Measurements from ENCODE around the gene PASK.

Gene PASK

GRCh38 chr2:241133436-241133820 lies 15.8 kb downstream of the PASK start:
- no peaks in the 10 kb centered on the region for H3K9me3 ChIP-seq (ENCODE audit: control insufficient read depth in 1 of 2, low read length in 2 of 2)
- H3K27me3 ChIP-seq (ENCODE audit: low read depth, low read length): no peaks in the 10 kb centered on the region
- H3K36me3 ChIP-seq (ENCODE audit: control insufficient read depth in 1 of 2, insufficient read depth in 2 of 2, low read length in 2 of 2): peaks cover 0 to 9% of the 10 kb centered on the region in 2 donors
- no peak overlapping the region for H3K27ac ChIP-seq (ENCODE audit: low read length)
- no peaks in the 10 kb centered on the region for H3K4me1 ChIP-seq (ENCODE audit: control insufficient read depth in 1 of 2, insufficient read depth in 2 of 2, low read length in 2 of 2)
- no peak overlapping the region for H3K4me3 ChIP-seq (ENCODE audit: low read depth in 1 of 2, low read length in 2 of 2)

GRCh38 chr2:241132538-241133435 lies 16.5 kb downstream of the PASK start:
- Histone ChIP-seq H3K27me3 (ENCODE audit: low read depth, low read length) (no peaks in the 10 kb centered on the region), H3K4me1 (ENCODE audit: control insufficient read depth in 1 of 2, insufficient read depth in 2 of 2, low read length in 2 of 2) (no peaks in the 10 kb centered on the region), H3K36me3 (ENCODE audit: control insufficient read depth in 1 of 2, insufficient read depth in 2 of 2, low read length in 2 of 2) (peaks cover 0 to 2% of the 10 kb centered on the region in 2 donors), H3K4me3 (ENCODE audit: low read depth in 1 of 2, low read length in 2 of 2) (no peak overlapping the region), H3K27ac (ENCODE audit: low read length) (no peak overlapping the region), H3K9me3 (ENCODE audit: control insufficient read depth in 1 of 2, low read length in 2 of 2) (no peaks in the 10 kb centered on the region)

- Histone ChIP-seq H3K4me3 (ENCODE audit: low read depth in 1 of 2, low read length in 2 of 2) (no peak overlapping the region), H3K9me3 (ENCODE audit: control insufficient read depth in 1 of 2, low read length in 2 of 2) (no peaks in the 10 kb centered on the region), H3K4me1 (ENCODE audit: control insufficient read depth in 1 of 2, insufficient read depth in 2 of 2, low read length in 2 of 2) (no peaks in the 10 kb centered on the region), H3K27me3 (ENCODE audit: low read depth, low read length) (no peaks in the 10 kb centered on the region), H3K27ac (ENCODE audit: low read length) (no peak overlapping the region), H3K36me3 (ENCODE audit: control insufficient read depth in 1 of 2, insufficient read depth in 2 of 2, low read length in 2 of 2) (no peaks in the 10 kb centered on the region)
Measured at GRCh38 chr2:241131531-241131930, 17.7 kb downstream of the PASK start.

DNA sequence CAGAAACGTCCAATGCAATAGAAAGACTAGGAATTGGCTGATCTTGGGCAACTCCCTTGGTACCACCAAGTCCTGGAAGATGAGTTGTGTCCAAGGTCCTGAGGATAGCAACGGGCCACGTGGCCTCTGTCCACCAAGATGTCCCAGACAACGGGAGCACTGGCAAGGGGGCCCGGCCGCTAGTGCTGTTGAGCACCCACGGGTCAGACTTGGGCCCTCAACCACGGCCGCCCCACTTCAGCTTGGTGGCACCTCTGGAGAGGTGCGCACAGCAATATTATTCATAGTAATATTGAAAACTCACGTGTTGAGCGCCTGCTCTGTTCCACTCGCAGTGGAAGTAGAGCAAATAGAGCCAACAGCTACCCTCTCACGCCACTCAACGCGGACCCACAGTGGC lies 19.0 kb downstream of the PASK start:
- Histone ChIP-seq H3K27me3 (ENCODE audit: low read depth, low read length) (no peaks in the 10 kb centered on the region), H3K36me3 (ENCODE audit: control insufficient read depth in 1 of 2, insufficient read depth in 2 of 2, low read length in 2 of 2) (no peaks in the 10 kb centered on the region), H3K27ac (ENCODE audit: low read length) (no peak overlapping the region), H3K4me1 (ENCODE audit: control insufficient read depth in 1 of 2, insufficient read depth in 2 of 2, low read length in 2 of 2) (no peaks in the 10 kb centered on the region), H3K9me3 (ENCODE audit: control insufficient read depth in 1 of 2, low read length in 2 of 2) (no peaks in the 10 kb centered on the region), H3K4me3 (ENCODE audit: low read depth in 1 of 2, low read length in 2 of 2) (no peak overlapping the region)

DNA sequence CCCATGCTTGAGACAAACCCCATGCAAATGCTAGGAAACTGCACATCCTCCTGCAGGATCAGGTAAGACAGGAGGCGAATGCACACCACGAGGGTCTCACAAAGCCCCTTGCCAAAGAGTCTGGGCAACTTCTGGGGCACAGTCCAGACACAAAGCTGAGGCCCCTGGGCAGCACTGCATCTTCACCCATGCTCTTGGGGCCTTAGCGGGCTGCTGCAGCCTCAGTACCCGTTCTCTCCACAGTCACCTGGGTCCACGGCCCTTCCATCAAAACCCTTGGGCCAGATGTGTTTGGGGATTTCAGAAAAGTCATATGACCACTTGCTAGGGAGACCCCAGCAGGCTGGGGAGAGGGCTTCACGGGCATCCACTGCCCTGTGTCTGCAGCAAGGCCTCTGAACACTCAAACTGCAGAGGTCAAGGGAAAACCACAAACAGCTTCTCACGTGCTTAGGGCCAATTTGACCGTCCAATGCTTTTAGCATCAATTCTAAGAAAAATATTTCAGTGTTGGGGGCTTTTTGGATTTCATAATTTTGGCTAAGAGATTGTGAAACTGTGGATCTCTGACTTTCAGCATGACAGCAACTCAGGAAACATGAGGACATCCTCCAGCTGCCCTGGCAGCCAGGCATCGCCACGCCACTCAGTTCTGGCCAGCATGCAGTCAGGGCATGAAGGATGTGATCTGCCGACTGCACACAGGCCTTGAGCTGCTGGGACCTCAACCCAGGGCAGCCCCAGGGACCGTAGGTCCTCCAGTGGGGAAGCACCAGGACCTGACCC lies 20.0 kb downstream of the PASK start:
- Histone ChIP-seq H3K4me3 (ENCODE audit: low read depth in 1 of 2, low read length in 2 of 2) (no peak overlapping the region), H3K9me3 (ENCODE audit: control insufficient read depth in 1 of 2, low read length in 2 of 2) (no peaks in the 10 kb centered on the region), H3K27ac (ENCODE audit: low read length) (no peak overlapping the region), H3K36me3 (ENCODE audit: control insufficient read depth in 1 of 2, insufficient read depth in 2 of 2, low read length in 2 of 2) (no peaks in the 10 kb centered on the region), H3K27me3 (ENCODE audit: low read depth, low read length) (no peaks in the 10 kb centered on the region), H3K4me1 (ENCODE audit: control insufficient read depth in 1 of 2, insufficient read depth in 2 of 2, low read length in 2 of 2) (no peaks in the 10 kb centered on the region)

DNA sequence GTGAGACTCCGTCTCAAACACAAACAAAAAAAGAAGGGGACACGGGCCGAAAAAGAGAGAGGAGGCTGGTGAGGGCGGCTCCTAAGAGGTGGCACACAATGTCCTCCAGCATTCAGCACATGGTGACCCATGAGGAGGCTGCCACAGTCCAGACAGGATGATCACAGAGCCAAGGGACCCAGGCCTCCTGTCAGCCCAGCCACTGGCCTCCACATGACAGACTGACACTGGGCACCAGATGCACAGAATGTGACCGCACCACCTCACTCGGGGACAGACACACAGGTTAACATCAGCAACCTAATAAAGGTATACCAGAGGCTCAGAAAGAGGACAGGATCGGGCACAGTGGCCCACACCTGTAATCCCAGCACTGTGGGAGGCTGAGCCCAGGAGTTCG lies 21.0 kb downstream of the PASK start:
- Histone ChIP-seq H3K27me3 (ENCODE audit: low read depth, low read length) (no peaks in the 10 kb centered on the region), H3K4me1 (ENCODE audit: control insufficient read depth in 1 of 2, insufficient read depth in 2 of 2, low read length in 2 of 2) (no peaks in the 10 kb centered on the region), H3K27ac (ENCODE audit: low read length) (no peak overlapping the region), H3K4me3 (ENCODE audit: low read depth in 1 of 2, low read length in 2 of 2) (no peak overlapping the region), H3K9me3 (ENCODE audit: control insufficient read depth in 1 of 2, low read length in 2 of 2) (no peaks in the 10 kb centered on the region), H3K36me3 (ENCODE audit: control insufficient read depth in 1 of 2, insufficient read depth in 2 of 2, low read length in 2 of 2) (no peaks in the 10 kb centered on the region)

DNA sequence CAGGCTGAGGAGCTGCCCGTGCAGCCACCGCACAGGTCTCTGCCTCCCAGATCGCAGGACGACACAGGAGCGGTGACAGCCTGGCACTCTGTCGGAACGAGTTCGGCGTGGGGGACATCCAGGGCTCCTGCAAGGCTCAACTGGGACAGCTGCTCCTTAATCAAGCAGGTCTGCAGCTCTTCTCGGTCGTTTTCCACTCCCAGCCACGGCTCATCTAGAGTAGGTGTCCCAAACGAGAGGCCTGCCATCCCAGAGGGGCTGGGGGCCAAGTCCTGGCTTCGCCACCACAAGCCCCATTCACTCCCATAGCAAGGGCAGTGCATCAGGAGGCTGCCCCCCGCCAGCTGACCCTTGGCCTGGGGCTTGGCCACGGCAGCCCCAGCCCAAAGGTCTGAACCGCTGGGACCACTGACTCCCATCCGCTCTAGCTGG lies 22.5 kb downstream of the PASK start:
- H3K36me3 ChIP-seq (ENCODE audit: control insufficient read depth in 1 of 2, insufficient read depth in 2 of 2, low read length in 2 of 2): no peaks in the 10 kb centered on the region
- H3K4me1 ChIP-seq (ENCODE audit: control insufficient read depth in 1 of 2, insufficient read depth in 2 of 2, low read length in 2 of 2): no peaks in the 10 kb centered on the region
- H3K27me3 ChIP-seq (ENCODE audit: low read depth, low read length): no peaks in the 10 kb centered on the region
- H3K9me3 ChIP-seq (ENCODE audit: control insufficient read depth in 1 of 2, low read length in 2 of 2): no peaks in the 10 kb centered on the region
- no peak overlapping the region for H3K4me3 ChIP-seq (ENCODE audit: low read depth in 1 of 2, low read length in 2 of 2)
- no peak overlapping the region for H3K27ac ChIP-seq (ENCODE audit: low read length)

DNA sequence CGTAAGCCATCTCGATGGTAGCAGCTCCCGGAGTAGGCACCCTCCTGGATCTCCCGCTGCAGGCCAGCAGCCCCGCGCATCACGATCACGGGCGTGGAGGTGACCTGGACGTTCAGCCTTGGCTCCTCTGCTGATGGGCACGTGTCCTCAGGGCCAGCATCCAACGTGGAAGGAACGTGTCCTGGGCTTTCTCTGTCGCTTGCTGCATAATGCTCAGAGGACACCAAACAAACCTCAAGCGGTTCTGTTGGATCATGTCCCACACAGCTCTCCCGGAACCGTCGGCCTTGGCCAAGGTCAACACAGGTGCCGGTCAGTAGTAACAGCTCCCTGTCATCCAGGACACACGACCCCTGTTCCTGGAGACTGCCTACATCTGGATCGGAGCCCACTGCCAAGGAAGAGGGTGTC lies 23.1 kb downstream of the PASK start:
- H3K4me3 ChIP-seq (ENCODE audit: low read depth in 1 of 2, low read length in 2 of 2): no peak overlapping the region
- no peak overlapping the region for H3K27ac ChIP-seq (ENCODE audit: low read length)
- no peaks in the 10 kb centered on the region for H3K4me1 ChIP-seq (ENCODE audit: control insufficient read depth in 1 of 2, insufficient read depth in 2 of 2, low read length in 2 of 2)
- H3K9me3 ChIP-seq (ENCODE audit: control insufficient read depth in 1 of 2, low read length in 2 of 2): no peaks in the 10 kb centered on the region
- no peaks in the 10 kb centered on the region for H3K27me3 ChIP-seq (ENCODE audit: low read depth, low read length)
- no peaks in the 10 kb centered on the region for H3K36me3 ChIP-seq (ENCODE audit: control insufficient read depth in 1 of 2, insufficient read depth in 2 of 2, low read length in 2 of 2)

GRCh38 chr2:241125626-241126025 lies 23.6 kb downstream of the PASK start:
- Histone ChIP-seq H3K36me3 (ENCODE audit: control insufficient read depth in 1 of 2, insufficient read depth in 2 of 2, low read length in 2 of 2) (no peaks in the 10 kb centered on the region), H3K9me3 (ENCODE audit: control insufficient read depth in 1 of 2, low read length in 2 of 2) (no peaks in the 10 kb centered on the region), H3K27me3 (ENCODE audit: low read depth, low read length) (no peaks in the 10 kb centered on the region), H3K4me1 (ENCODE audit: control insufficient read depth in 1 of 2, insufficient read depth in 2 of 2, low read length in 2 of 2) (no peaks in the 10 kb centered on the region), H3K27ac (ENCODE audit: low read length) (no peak overlapping the region), H3K4me3 (ENCODE audit: low read depth in 1 of 2, low read length in 2 of 2) (no peak overlapping the region)

- Histone ChIP-seq H3K27ac (ENCODE audit: low read length) (no peak overlapping the region), H3K4me3 (ENCODE audit: low read depth in 1 of 2, low read length in 2 of 2) (no peak overlapping the region)
Measured at GRCh38 chr2:241123816-241124536, 25.3 kb downstream of the PASK start.

GRCh38 chr2:241122376-241123002 lies 26.8 kb downstream of the PASK start:
- no peaks in the 10 kb centered on the region for H3K9me3 ChIP-seq (ENCODE audit: control insufficient read depth in 1 of 2, low read length in 2 of 2)
- H3K4me1 ChIP-seq (ENCODE audit: control insufficient read depth in 1 of 2, insufficient read depth in 2 of 2, low read length in 2 of 2): no peaks in the 10 kb centered on the region
- no peak overlapping the region for H3K27ac ChIP-seq (ENCODE audit: low read length)
- no peaks in the 10 kb centered on the region for H3K27me3 ChIP-seq (ENCODE audit: low read depth, low read length)
- H3K4me3 ChIP-seq (ENCODE audit: low read depth in 1 of 2, low read length in 2 of 2): no peak overlapping the region
- no peaks in the 10 kb centered on the region for H3K36me3 ChIP-seq (ENCODE audit: control insufficient read depth in 1 of 2, insufficient read depth in 2 of 2, low read length in 2 of 2)

More at GRCh38 chr2:241123816-241124536, 25.3 kb downstream of the PASK start:
- no peaks in the 10 kb centered on the region for H3K9me3 ChIP-seq (ENCODE audit: control insufficient read depth in 1 of 2, low read length in 2 of 2)
- H3K27me3 ChIP-seq (ENCODE audit: low read depth, low read length): no peaks in the 10 kb centered on the region
- H3K36me3 ChIP-seq (ENCODE audit: control insufficient read depth in 1 of 2, insufficient read depth in 2 of 2, low read length in 2 of 2): no peaks in the 10 kb centered on the region
- no peaks in the 10 kb centered on the region for H3K4me1 ChIP-seq (ENCODE audit: control insufficient read depth in 1 of 2, insufficient read depth in 2 of 2, low read length in 2 of 2)

Measured in muscle layer of duodenum (tissue), 2 donors.